SK-N-SH (cell line): ENCODE measurements around the gene RFTN1. TPM values are rescaled to one million over a fixed set of nuclear protein-coding genes. Genes with fewer than 3 reads are reported as not detected.

Experiments used
- CTCF ChIA-PET: fragments of 300-600, 350-600 bp; formaldehyde crosslinking; extraction: SDS; loops from one replicate; lab custom pipeline; 2021; lab: Yijun Ruan, JAX
- POLR2A ChIA-PET: fragments of 350-600 bp; sonication (Branson Sonifier 250); formaldehyde crosslinking; extraction: SDS; loops from one replicate; lab custom pipeline; 2020; ENCODE audit warnings: antibody characterized with exemption, inconsistent platforms; lab: Yijun Ruan, JAX
- DNase-seq: peaks from one replicate; pipeline ENCODE4 v3.0.0; 2012
- H2AFZ ChIP-seq: fragments of 200-600 bp; sonication (generic); 2 replicates; pipeline ENCODE4 v1.8.1; 2016; ENCODE audit warnings: antibody characterized with exemption, mild to moderate bottlenecking, low read depth
- H3F3A ChIP-seq: fragments of 200-600 bp; sonication (generic); replicated peaks from 2 replicates; pipeline ENCODE3; 2016; ENCODE audit warnings: antibody characterized with exemption, mild to moderate bottlenecking; ENCODE audit not compliant: insufficient read depth
- H3K27ac ChIP-seq, 2 experiments: fragments of 200-500 bp in 1 of 2; fragments of 200-600 bp in 1 of 2; sonication (Bioruptor generic) in 1 of 2; sonication (generic), shearing (Covaris generic) in 1 of 2; 2 replicates each; pipeline versions ENCODE4 v1.5.1 to v1.6.1; 2014 to 2016; ENCODE audit warnings: low read depth in 2 of 2, inconsistent platforms in 1 of 2, low read length in 1 of 2, mild to moderate bottlenecking in 1 of 2, mixed read lengths in 1 of 2
- H3K27me3 ChIP-seq: fragments of 200-600 bp; sonication (generic), shearing (Covaris generic); 2 replicates; pipeline ENCODE4 v1.6.1; 2016; ENCODE audit warnings: mixed run types; ENCODE audit not compliant: insufficient read depth
- H3K36me3 ChIP-seq, 2 experiments: fragments of 200-500 bp in 1 of 2; fragments of 200-600 bp in 1 of 2; sonication (Bioruptor generic) in 1 of 2; sonication (generic) in 1 of 2; replicated peaks in 1 of 2; 2 replicates each; pipeline versions ENCODE3 to v1.5.1; 2014 to 2016; ENCODE audit warnings: low read length in 1 of 2, mild to moderate bottlenecking in 1 of 2; ENCODE audit not compliant: insufficient read depth in 2 of 2, control insufficient read depth in 1 of 2
- H3K4me1 ChIP-seq, 2 experiments: fragments of 200-500 bp in 1 of 2; fragments of 200-600 bp in 1 of 2; sonication (Bioruptor generic) in 1 of 2; sonication (generic), shearing (Covaris generic) in 1 of 2; 2 replicates each; pipeline versions ENCODE4 v1.5.1 to v1.6.1; 2014 to 2016; ENCODE audit warnings: low read depth in 1 of 2, low read length in 1 of 2, mixed run types in 1 of 2; ENCODE audit not compliant: insufficient read depth in 2 of 2, control insufficient read depth in 1 of 2
- H3K4me2 ChIP-seq: fragments of 200-600 bp; sonication (generic), shearing (Covaris generic); 2 replicates; pipeline ENCODE4 v1.6.1; 2017; ENCODE audit warnings: mixed run types
- H3K4me3 ChIP-seq, 2 experiments: fragments of 200-500 bp in 1 of 2; fragments of 200-600 bp in 1 of 2; sonication (Bioruptor generic) in 1 of 2; sonication (generic), shearing (Covaris generic) in 1 of 2; 2 replicates each; pipeline versions ENCODE4 v1.5.1 to v1.8.1; 2014 to 2016; ENCODE audit warnings: low read depth in 2 of 2, inconsistent platforms in 1 of 2, low read length in 1 of 2, mild to moderate bottlenecking in 1 of 2, mixed read lengths in 1 of 2, moderate library complexity in 1 of 2
- H3K79me2 ChIP-seq: fragments of 200-600 bp; sonication (generic); 2 replicates; pipeline ENCODE4 v1.8.1; 2017; ENCODE audit warnings: mild to moderate bottlenecking; ENCODE audit not compliant: insufficient read depth
- H3K9ac ChIP-seq: fragments of 200-600 bp; sonication (generic); 2 replicates; pipeline ENCODE4 v1.6.1; 2017; ENCODE audit warnings: mixed run types
- H3K9me2 ChIP-seq: fragments of 200-600 bp; sonication (generic); 2 replicates; pipeline ENCODE4 v1.6.1; 2017; ENCODE audit warnings: mixed run types
- H3K9me3 ChIP-seq: fragments of 200-600 bp; sonication (generic); 2 replicates; pipeline ENCODE4 v1.6.1; 2017; ENCODE audit warnings: mixed run types, mild to moderate bottlenecking, moderate library complexity
- H4K20me1 ChIP-seq: fragments of 200-600 bp; sonication (generic); 2 replicates; pipeline ENCODE4 v1.6.1; 2017; ENCODE audit warnings: mild to moderate bottlenecking, mixed run types; ENCODE audit not compliant: insufficient read depth
- CHD2 ChIP-seq: fragments of 150-350 bp; IDR thresholded peaks from 2 replicates; pipeline ENCODE4 v1.6.1; 2018; ENCODE audit warnings: low read length; ENCODE audit not compliant: partially characterized antibody
- CTCF ChIP-seq: fragments of 200-600 bp; sonication (generic); IDR thresholded peaks from 2 replicates; pipeline ENCODE4 v1.6.1; 2017; ENCODE audit warnings: antibody characterized with exemption, mild to moderate bottlenecking, moderate library complexity
- ELF1 ChIP-seq: IDR thresholded peaks from 2 replicates; pipeline ENCODE4 v1.4.0; 2012
- FOSL2 ChIP-seq: IDR thresholded peaks from 2 replicates; pipeline ENCODE4 v1.4.0; 2012; ENCODE audit warnings: low read depth, mild to moderate bottlenecking, moderate library complexity, borderline replicate concordance
- GABPA ChIP-seq: IDR thresholded peaks from 2 replicates; pipeline ENCODE4 v1.4.0; 2012; ENCODE audit warnings: low read depth, mild to moderate bottlenecking
- IRF3 ChIP-seq: fragments of 150-350 bp; IDR thresholded peaks from 2 replicates; pipeline ENCODE4 v1.6.1; 2016; ENCODE audit warnings: mild to moderate bottlenecking, low read depth, low read length
- MAX ChIP-seq: IDR thresholded peaks from 2 replicates; pipeline ENCODE4 v1.4.0; 2012; ENCODE audit warnings: low read depth
- MXI1 ChIP-seq: IDR thresholded peaks from 2 replicates; pipeline ENCODE4 v1.6.1; 2012; ENCODE audit warnings: mild to moderate bottlenecking, low read depth, low read length, improper control_type of control experiment
- POLR2AphosphoS5 ChIP-seq: IDR thresholded peaks from 2 replicates; pipeline ENCODE4 v1.6.1; 2012; ENCODE audit warnings: low read depth, low read length
- RAD21 ChIP-seq: IDR thresholded peaks from 2 replicates; pipeline ENCODE4 v1.6.1; 2012; ENCODE audit warnings: mild to moderate bottlenecking, low read length
- REST ChIP-seq: IDR thresholded peaks from 2 replicates; pipeline ENCODE4 v1.6.1; 2012; ENCODE audit warnings: mild to moderate bottlenecking, low read depth, low read length, moderate library complexity
- SIN3A ChIP-seq: IDR thresholded peaks from 2 replicates; pipeline ENCODE4 v1.6.1; 2012; ENCODE audit warnings: low read depth, mild to moderate bottlenecking, low read length, moderate library complexity, borderline replicate concordance
- WGBS: methylation state at CpG from one replicate; pipeline ENCODE4 v1.1.6; 2017; ENCODE audit warnings: low lambda C conversion rate; 5-methylcytosine and 5-hydroxymethylcytosine counted together
- polyA plus RNA-seq, 3 experiments: library from polyadenylated mRNA; depleted of rRNA; stranded (reverse); fragments of >200 nt; gene quantifications; 2 replicates each; pipeline ENCODE4 v1.2.3, GENCODE V29; 2012

RFTN1 gene
- 21.2 and 22.6 TPM in 2 replicates for polyA plus RNA-seq (2012; rRNA removed)
- 24.3 and 25.7 TPM in 2 replicates for polyA plus RNA-seq (2012; cell fraction: cytosol; rRNA removed)
- 27.3 and 28.7 TPM in 2 replicates for polyA plus RNA-seq (2012; cell fraction: nucleus; rRNA removed)

- H3F3A ChIP-seq: peaks cover 21% of the 10 kb centered on the region
- peaks cover 11 to 66% of the 10 kb centered on the region in 2 experiments; a peak in 3 of 4 replicates for H3K4me1 ChIP-seq
Measured at GRCh38 chr3:16513141-16514020, at the start of gene RFTN1. RFTN1 (minus strand) TSS chr3:16513699; CDS start chr3:16493869, 19,830 bp downstream.

More at GRCh38 chr3:16513141-16514020, at the start of gene RFTN1:
- ChIA-PET POLR2A (interaction anchor here (0.7 to 4.7 kb wide), 6 partner anchors 8 to 248 kb away, joined by 3 to 51 read pairs (median 6); partner anchors contain the start of genes DPH3 and OXNAD1), CTCF (interaction anchor here (1.1 to 7.0 kb wide), 9 partner anchors 14 to 245 kb away, joined by 3 to 56 read pairs (median 4); no protein-coding TSS in a partner anchor)
- WGBS: 4% methylated on average over 5 of the region's 92 CpGs
- H3K27ac ChIP-seq: peak within 1 kb of the TSS; percentile 67 to 100
- peaks cover 57% of the 10 kb centered on the region for H3K79me2 ChIP-seq
- H3K9me2 ChIP-seq: no peaks in the 10 kb centered on the region
- no peaks in the 10 kb centered on the region for H3K36me3 ChIP-seq
- H3K9me3 ChIP-seq: no peaks in the 10 kb centered on the region
- no peaks in the 10 kb centered on the region for H3K27me3 ChIP-seq
- H3K4me2 ChIP-seq: peak within 1 kb of the TSS; percentile 95
- no peaks in the 10 kb centered on the region for H4K20me1 ChIP-seq
- peak; percentile 73 for DNase-seq
- H3K4me3 ChIP-seq: peak within 1 kb of the TSS; percentile 86 to 96
- H2AFZ ChIP-seq: peak within 1 kb of the TSS; percentile 97
- TF ChIP-seq MXI1 (peak; percentile 36; the same call in 1 of the 2 replicates), MAX (peak; percentile 82), REST (no peak), CHD2 (no peak), GABPA (peak; percentile 60), SIN3A (peak; percentile 19; the same call in 1 of the 2 replicates), ELF1 (peak; percentile 33; the same call in 1 of the 2 replicates), IRF3 (no peak), RAD21 (0 out of 2 replicates have a peak, but pooled peaks have one; percentile 2), FOSL2 (peak; percentile 5; the same call in 1 of the 2 replicates), POLR2AphosphoS5 (0 out of 2 replicates have a peak, but pooled peaks have one; percentile 20), CTCF (peak; percentile 19; the same call in 1 of the 2 replicates)
- peak within 1 kb of the TSS; percentile 74 for H3K9ac ChIP-seq
